Activated B cell treated with CpG ODN at 0.5 μM for 24 hours (primary cell): ENCODE results near the gene CALML5. TPM values are rescaled to one million over a fixed set of nuclear protein-coding genes. Genes with fewer than 3 reads are reported as not detected.

Experiments used
- ATAC-seq: fragments of 200-7000 bp; cut with Tn5 transposase; one replicate; pipeline ENCODE4 v1.10.0; 2021; ENCODE audit warnings: low read depth, mild to moderate bottlenecking, moderate library complexity
- CTCF ChIA-PET: fragments of 350-600 bp; sonication (Branson Sonifier 250); formaldehyde crosslinking; loops from one replicate; lab custom pipeline; 2021; ENCODE audit warnings: antibody characterized with exemption; lab: Charles Lee
- POLR2A ChIA-PET: fragments of 350-600 bp; sonication (Branson Sonifier 250); formaldehyde crosslinking; loops from one replicate; lab custom pipeline; 2021; ENCODE audit warnings: antibody characterized with exemption; lab: Charles Lee
- DNase-seq: peaks from one replicate; pipeline ENCODE4 v3.0.0; 2022
- H3K27ac Mint-ChIP-seq: one replicate; pipeline ENCODE4 v1.8.0; 2020; ENCODE audit warnings: mixed read lengths
- H3K27me3 Mint-ChIP-seq: one replicate; pipeline ENCODE4 v1.8.0; 2021; ENCODE audit warnings: mixed read lengths
- H3K36me3 Mint-ChIP-seq: one replicate; pipeline ENCODE4 v1.8.0; 2021; ENCODE audit warnings: low read depth, mixed read lengths
- H3K4me1 Mint-ChIP-seq: one replicate; pipeline ENCODE4 v1.8.0; 2021; ENCODE audit warnings: mixed read lengths
- H3K4me3 Mint-ChIP-seq: one replicate; pipeline ENCODE4 v1.8.0; 2020; ENCODE audit warnings: mild to moderate bottlenecking, mixed read lengths
- H3K9me3 Mint-ChIP-seq: one replicate; pipeline ENCODE4 v1.8.0; 2020; ENCODE audit warnings: mixed read lengths
- intact Hi-C: fragments of 100-400 bp; cut with micrococcal nuclease; formaldehyde crosslinking; loops from one replicate; pipeline ENCODE4 v1.15.1; 2024
- total RNA-seq: library from RNA; stranded (reverse); gene quantifications from 2 replicates; pipeline ENCODE4 v1.2.3, GENCODE V29; 2022
- TF ChIP-seq, protein P1 (sequence below): fragments of 200-600 bp; IDR thresholded peaks from one replicate; pipeline ENCODE4 v1.8.0; 2022; ENCODE audit warnings: antibody characterized with exemption, mild to moderate bottlenecking

CALML5 gene
- total RNA-seq, 1 donor from 2014 or later: not detected

DNA sequence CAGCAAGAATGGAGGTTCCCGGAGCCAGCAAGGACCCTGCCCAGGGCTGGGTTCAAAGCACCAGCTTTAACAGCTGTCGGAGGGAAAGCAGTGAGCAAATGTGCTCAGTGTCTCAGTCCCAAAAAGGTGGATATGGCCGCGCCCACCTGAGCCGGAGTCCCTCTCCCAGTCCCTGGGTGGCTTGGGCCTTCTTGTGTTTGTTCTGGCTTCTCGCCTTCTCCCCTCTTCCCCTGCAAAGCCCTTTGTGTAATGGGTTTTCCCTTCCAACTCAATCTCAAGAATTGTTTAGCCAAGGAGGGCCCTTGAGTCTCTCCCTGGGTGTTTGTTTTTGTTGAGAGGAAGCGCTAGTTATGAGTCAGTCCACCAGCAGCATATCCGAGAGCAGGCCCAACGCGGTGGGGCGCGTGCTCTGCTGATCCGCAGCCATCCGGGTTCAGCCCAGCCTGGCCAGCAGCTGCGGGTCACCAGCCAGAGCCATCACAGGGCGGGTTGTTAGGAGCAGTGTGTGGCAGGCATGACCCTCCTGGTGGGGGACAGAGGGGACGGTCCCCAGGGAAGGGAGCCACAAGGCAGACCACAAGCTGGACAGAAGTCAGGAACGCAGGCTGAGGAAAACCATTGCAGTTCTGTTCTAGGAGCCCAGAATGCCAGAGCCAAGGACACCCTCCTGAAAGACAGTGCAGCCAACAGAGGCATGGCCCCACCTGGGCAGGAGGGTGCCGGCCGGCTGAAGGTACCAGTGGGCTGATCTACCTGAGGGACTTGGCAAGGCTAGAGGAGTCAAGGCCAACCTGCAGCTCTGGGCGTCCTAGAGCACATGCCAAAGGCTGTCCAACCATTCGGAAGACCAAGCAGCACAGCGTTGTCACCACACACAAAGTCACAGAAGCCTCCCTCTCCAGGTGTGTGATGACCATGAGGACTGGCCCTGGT, 46.7 kb upstream of the CALML5 start:
- no peak for ATAC-seq
- intact Hi-C loops: no loop called here
- Mint-ChIP-seq H3K4me1 (no peaks in the 10 kb centered on the region), H3K4me3 (no peak overlapping the region), H3K36me3 (no peaks in the 10 kb centered on the region), H3K9me3 (peaks cover 9% of the 10 kb centered on the region), H3K27me3 (no peaks in the 10 kb centered on the region), H3K27ac (no peak overlapping the region)
- TF ChIP-seq, protein P1, sequence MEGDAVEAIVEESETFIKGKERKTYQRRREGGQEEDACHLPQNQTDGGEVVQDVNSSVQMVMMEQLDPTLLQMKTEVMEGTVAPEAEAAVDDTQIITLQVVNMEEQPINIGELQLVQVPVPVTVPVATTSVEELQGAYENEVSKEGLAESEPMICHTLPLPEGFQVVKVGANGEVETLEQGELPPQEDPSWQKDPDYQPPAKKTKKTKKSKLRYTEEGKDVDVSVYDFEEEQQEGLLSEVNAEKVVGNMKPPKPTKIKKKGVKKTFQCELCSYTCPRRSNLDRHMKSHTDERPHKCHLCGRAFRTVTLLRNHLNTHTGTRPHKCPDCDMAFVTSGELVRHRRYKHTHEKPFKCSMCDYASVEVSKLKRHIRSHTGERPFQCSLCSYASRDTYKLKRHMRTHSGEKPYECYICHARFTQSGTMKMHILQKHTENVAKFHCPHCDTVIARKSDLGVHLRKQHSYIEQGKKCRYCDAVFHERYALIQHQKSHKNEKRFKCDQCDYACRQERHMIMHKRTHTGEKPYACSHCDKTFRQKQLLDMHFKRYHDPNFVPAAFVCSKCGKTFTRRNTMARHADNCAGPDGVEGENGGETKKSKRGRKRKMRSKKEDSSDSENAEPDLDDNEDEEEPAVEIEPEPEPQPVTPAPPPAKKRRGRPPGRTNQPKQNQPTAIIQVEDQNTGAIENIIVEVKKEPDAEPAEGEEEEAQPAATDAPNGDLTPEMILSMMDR: no peak
- ChIA-PET POLR2A (no interaction called here), CTCF (no interaction called here)
- DNase-seq: no peak

DNA sequence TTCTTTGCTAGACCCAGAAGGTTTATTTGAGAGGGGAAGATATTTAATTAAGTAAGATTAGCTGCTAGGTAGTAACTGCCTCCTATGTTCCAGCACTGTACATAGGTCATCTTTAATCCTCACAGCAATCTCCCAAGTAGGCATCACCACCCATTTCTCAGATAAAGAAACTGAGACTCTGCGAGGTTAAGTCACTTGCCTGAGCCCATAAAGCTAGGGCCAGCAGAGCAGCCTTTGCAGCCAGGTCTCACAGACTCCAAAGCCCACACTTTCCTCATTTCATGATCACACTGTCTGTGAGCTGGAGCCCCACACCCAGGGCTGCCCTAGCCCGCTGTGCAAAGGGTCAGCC, 46.0 kb upstream of the CALML5 start:
- POLR2A ChIA-PET: no interaction called here
- CTCF ChIA-PET: no interaction called here
- H3K27ac Mint-ChIP-seq: no peak overlapping the region

DNA sequence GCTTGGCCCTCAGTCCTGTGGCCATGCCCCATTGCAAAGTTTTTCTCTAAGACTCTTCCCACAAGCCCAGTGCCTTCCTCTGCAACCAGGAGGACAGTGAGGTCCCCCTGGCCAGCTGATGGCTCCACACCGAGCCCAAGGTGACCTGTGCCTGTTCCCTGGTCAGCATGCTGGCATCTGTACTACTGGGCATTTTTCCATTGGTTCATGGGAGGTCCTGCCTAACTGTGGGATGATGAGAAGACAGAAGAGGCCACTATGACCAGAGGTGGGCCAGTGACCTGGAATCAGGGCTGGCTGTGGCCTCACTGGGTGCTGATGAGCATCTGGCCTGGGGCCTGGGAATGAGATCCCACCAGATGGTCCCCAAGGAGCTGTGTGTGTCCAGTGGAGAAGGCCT, 45.6 kb upstream of the CALML5 start:
- H3K4me3 Mint-ChIP-seq: no peak overlapping the region
- TF ChIP-seq, protein P1: no peak
- ChIA-PET POLR2A (no interaction called here), CTCF (no interaction called here)
- no peaks in the 10 kb centered on the region for H3K36me3 Mint-ChIP-seq
- no peak for DNase-seq
- intact Hi-C loops: no loop called here
- H3K27me3 Mint-ChIP-seq: no peaks in the 10 kb centered on the region
- no peak for ATAC-seq
- H3K27ac Mint-ChIP-seq: no peak overlapping the region
- H3K9me3 Mint-ChIP-seq: peaks cover 9% of the 10 kb centered on the region
- H3K4me1 Mint-ChIP-seq: no peaks in the 10 kb centered on the region

More for the DNA sequence above, 46.0 kb upstream of the CALML5 start:
- Mint-ChIP-seq H3K36me3 (no peaks in the 10 kb centered on the region), H3K27me3 (no peaks in the 10 kb centered on the region), H3K4me3 (no peak overlapping the region), H3K4me1 (no peaks in the 10 kb centered on the region), H3K9me3 (peaks cover 9% of the 10 kb centered on the region)
- DNase-seq (no peak), ATAC-seq (no peak)
- TF ChIP-seq, protein P1: no peak
- intact Hi-C loops: no loop called here

DNA sequence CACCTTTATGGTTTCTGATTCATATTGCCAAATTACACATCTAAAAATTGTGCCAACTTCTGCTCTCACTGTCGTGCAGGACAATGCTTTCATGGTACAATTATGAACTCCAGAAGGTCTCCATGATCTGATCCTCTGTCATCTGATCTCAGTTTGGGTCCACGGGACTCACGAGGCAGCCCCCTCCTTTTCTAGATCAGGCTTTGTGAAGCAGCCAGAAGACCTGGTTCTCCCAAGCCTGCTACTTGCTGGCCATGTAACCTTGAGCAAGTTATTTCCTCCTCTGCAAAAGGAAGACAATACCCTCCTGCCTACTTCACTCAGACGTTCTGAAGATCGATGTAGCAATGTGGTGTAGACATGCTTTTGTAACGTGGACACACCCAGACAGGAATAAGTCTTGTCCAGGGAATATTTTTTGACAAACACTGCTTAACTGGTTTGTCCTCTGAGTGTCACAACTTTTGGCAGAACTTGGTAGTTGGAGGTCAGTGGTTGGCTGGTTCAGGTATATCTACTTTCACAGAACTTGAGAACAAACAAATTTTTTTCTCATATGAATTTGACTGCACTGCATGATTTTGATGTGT, 44.9 kb upstream of the CALML5 start:
- no peaks in the 10 kb centered on the region for H3K36me3 Mint-ChIP-seq
- ChIA-PET CTCF (no interaction called here), POLR2A (no interaction called here)
- peaks cover 9% of the 10 kb centered on the region for H3K9me3 Mint-ChIP-seq
- TF ChIP-seq, protein P1: no peak
- no peak overlapping the region for H3K27ac Mint-ChIP-seq
- ATAC-seq: no peak
- H3K27me3 Mint-ChIP-seq: no peaks in the 10 kb centered on the region
- intact Hi-C loops: no loop called here
- no peak for DNase-seq
- H3K4me3 Mint-ChIP-seq: no peak overlapping the region
- H3K4me1 Mint-ChIP-seq: no peaks in the 10 kb centered on the region

DNA sequence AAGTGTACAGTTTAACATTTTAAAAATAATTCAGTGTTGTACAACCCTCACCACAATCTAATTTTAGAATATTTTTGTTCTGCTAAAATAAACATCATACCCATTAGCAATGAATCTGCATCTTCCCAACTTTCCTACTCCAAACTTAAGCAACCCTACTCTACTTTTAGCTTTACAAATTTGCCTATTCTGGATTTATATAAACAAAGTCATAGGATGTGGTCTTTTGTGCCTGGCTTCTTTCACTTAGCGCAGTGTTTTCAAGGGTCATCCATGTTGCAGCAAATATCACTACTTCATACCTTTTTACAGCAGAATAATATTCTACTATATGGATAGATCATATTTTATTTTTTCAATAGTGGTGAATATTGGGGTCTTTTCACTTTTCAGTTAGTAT, 44.3 kb upstream of the CALML5 start:
- CTCF ChIA-PET: no interaction called here
- no peaks in the 10 kb centered on the region for H3K4me1 Mint-ChIP-seq
- no peaks in the 10 kb centered on the region for H3K27me3 Mint-ChIP-seq
- DNase-seq: no peak
- POLR2A ChIA-PET: no interaction called here
- no peak overlapping the region for H3K4me3 Mint-ChIP-seq
- H3K27ac Mint-ChIP-seq: no peak overlapping the region
- H3K36me3 Mint-ChIP-seq: no peaks in the 10 kb centered on the region
- ATAC-seq: no peak
- intact Hi-C loops: no loop called here
- H3K9me3 Mint-ChIP-seq: peaks cover 9% of the 10 kb centered on the region
- TF ChIP-seq, protein P1: no peak
